ENCODE results near the gene CLTCL1. TPM values are rescaled to one million over a fixed set of nuclear protein-coding genes. Genes with fewer than 3 reads are reported as not detected.

Gene CLTCL1
- total RNA-seq, 1 experiment from 2014 or later = 11.9 TPM

DNA sequence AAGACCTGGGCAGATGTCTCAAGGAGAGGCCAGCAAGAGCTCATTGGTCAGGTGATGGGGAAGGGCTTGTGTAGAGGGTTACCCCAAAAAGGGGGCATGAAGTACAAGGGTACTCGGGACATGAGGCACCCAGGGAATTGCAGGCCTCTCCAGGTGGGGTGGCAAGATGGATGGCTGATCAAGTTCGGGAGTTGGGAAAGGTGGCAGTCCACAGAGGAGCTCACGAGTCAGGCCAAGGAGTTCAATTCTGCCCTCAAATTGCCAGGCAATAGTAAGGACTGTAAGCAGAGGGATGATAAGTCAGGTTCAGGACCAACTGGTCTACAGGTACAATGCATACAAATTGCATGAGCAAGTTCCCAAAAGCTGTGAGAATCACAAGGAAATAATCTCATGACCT lies 70.7 kb downstream of the CLTCL1 start:
- no peak overlapping the region for H3K4me3 ChIP-seq (ENCODE audit: low read depth in 2 of 2, low read length in 2 of 2)
- no TSS peak for BruUV-seq (replicated peaks)
- ChIA-PET CTCF (no interaction called here), POLR2A (no interaction called here)
- TF ChIP-seq, protein P1, sequence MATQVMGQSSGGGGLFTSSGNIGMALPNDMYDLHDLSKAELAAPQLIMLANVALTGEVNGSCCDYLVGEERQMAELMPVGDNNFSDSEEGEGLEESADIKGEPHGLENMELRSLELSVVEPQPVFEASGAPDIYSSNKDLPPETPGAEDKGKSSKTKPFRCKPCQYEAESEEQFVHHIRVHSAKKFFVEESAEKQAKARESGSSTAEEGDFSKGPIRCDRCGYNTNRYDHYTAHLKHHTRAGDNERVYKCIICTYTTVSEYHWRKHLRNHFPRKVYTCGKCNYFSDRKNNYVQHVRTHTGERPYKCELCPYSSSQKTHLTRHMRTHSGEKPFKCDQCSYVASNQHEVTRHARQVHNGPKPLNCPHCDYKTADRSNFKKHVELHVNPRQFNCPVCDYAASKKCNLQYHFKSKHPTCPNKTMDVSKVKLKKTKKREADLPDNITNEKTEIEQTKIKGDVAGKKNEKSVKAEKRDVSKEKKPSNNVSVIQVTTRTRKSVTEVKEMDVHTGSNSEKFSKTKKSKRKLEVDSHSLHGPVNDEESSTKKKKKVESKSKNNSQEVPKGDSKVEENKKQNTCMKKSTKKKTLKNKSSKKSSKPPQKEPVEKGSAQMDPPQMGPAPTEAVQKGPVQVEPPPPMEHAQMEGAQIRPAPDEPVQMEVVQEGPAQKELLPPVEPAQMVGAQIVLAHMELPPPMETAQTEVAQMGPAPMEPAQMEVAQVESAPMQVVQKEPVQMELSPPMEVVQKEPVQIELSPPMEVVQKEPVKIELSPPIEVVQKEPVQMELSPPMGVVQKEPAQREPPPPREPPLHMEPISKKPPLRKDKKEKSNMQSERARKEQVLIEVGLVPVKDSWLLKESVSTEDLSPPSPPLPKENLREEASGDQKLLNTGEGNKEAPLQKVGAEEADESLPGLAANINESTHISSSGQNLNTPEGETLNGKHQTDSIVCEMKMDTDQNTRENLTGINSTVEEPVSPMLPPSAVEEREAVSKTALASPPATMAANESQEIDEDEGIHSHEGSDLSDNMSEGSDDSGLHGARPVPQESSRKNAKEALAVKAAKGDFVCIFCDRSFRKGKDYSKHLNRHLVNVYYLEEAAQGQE (IDR thresholded peaks at IDR 0.05; ENCODE audit: insufficient read depth in 1 of 2, low read depth in 2 of 2, low read length in 1 of 2) = no peak
- TF ChIP-seq POLR2AphosphoS5 (IDR thresholded peaks at IDR 0.05; ENCODE audit: low read depth, low read length) (no peak), SIN3A (IDR thresholded peaks at IDR 0.05; ENCODE audit: borderline replicate concordance, insufficient read depth, low read depth, low read length) (no peak), TCF7L2 (IDR thresholded peaks at IDR 0.05; ENCODE audit: low read depth, low read length) (no peak)
- TF ChIP-seq, protein P2, sequence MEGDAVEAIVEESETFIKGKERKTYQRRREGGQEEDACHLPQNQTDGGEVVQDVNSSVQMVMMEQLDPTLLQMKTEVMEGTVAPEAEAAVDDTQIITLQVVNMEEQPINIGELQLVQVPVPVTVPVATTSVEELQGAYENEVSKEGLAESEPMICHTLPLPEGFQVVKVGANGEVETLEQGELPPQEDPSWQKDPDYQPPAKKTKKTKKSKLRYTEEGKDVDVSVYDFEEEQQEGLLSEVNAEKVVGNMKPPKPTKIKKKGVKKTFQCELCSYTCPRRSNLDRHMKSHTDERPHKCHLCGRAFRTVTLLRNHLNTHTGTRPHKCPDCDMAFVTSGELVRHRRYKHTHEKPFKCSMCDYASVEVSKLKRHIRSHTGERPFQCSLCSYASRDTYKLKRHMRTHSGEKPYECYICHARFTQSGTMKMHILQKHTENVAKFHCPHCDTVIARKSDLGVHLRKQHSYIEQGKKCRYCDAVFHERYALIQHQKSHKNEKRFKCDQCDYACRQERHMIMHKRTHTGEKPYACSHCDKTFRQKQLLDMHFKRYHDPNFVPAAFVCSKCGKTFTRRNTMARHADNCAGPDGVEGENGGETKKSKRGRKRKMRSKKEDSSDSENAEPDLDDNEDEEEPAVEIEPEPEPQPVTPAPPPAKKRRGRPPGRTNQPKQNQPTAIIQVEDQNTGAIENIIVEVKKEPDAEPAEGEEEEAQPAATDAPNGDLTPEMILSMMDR (IDR thresholded peaks at IDR 0.05) = no peak
- in situ Hi-C loops (cut with HindIII; ENCODE audit: low pct_unique_long_range_greater_than_20kb, low sequenced_read_pairs) (no loop called here), intact Hi-C loops (cut with micrococcal nuclease; ENCODE audit: unreplicated experiment) (loop anchor here (10.0 kb wide), 1 partner anchor 64 kb away; no protein-coding TSS in a partner anchor)
- DNase-seq (ENCODE audit: low read depth, low spot score) (no peak), ATAC-seq (no peak)
- H3K27me3 ChIP-seq (ENCODE audit: control insufficient read depth, insufficient read depth, low read length) = no peaks in the 10 kb centered on the region
- H3K9me3 ChIP-seq (ENCODE audit: control insufficient read depth, insufficient read depth, low read depth, low read length) = no peaks in the 10 kb centered on the region
- no peaks in the 10 kb centered on the region for H3K36me3 ChIP-seq (ENCODE audit: control insufficient read depth, insufficient read depth, low read length)
- no peaks in the 10 kb centered on the region for H3K4me1 ChIP-seq (ENCODE audit: control insufficient read depth, insufficient read depth, low read length)
- H3K27ac ChIP-seq (ENCODE audit: low read length) = no peak overlapping the region

DNA sequence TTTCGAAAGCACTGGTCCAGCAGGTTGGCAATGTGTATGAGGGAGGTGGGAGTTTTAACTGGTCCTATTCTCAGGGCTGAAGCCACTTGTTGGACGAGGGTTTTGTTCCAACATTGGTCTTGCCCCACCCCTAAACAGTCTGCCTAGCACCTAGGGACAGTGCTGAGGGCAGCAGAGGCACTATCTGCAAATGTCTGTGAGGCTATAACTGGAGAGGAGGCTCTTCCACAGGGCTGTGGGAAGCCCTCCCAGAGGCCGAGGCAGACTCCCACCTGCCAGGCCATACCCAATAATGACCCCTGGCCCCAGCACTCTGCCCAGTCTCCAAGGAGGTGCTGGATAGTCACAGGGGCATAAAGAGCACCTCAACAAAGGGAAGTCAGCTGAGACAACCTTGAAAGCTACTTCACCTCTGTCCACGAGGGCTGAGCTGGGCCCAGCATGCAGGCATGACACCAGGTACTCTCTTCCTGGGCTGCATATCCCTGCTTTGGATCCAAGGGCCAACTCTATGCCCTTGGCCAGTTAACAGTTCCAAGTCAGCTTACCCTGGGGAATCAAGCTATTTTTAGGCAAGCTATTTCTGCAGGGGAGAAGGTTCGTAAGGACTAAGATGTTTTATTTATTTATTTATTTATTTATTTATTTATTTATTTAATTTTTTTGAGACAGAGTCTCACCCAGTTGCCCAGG lies 72.8 kb downstream of the CLTCL1 start:
- H3K4me1 ChIP-seq (ENCODE audit: control insufficient read depth, insufficient read depth, low read length) = no peaks in the 10 kb centered on the region
- BruUV-seq (replicated peaks) = no TSS peak
- H3K27ac ChIP-seq (ENCODE audit: low read length) = no peak overlapping the region
- no peak overlapping the region for H3K4me3 ChIP-seq (ENCODE audit: low read depth in 2 of 2, low read length in 2 of 2)
- DNase-seq (ENCODE audit: low read depth, low spot score) (no peak), ATAC-seq (no peak)
- POLR2A ChIA-PET = no interaction called here
- TF ChIP-seq, protein P1 (IDR thresholded peaks at IDR 0.05; ENCODE audit: insufficient read depth in 1 of 2, low read depth in 2 of 2, low read length in 1 of 2) = no peak
- TF ChIP-seq POLR2AphosphoS5 (IDR thresholded peaks at IDR 0.05; ENCODE audit: low read depth, low read length) = no peak
- TF ChIP-seq, protein P2 (IDR thresholded peaks at IDR 0.05) = no peak
- TF ChIP-seq SIN3A (IDR thresholded peaks at IDR 0.05; ENCODE audit: borderline replicate concordance, insufficient read depth, low read depth, low read length) = no peak
- intact Hi-C loops (cut with micrococcal nuclease; ENCODE audit: unreplicated experiment) = no loop called here
- in situ Hi-C loops (cut with HindIII; ENCODE audit: low pct_unique_long_range_greater_than_20kb, low sequenced_read_pairs) = no loop called here
- no peaks in the 10 kb centered on the region for H3K27me3 ChIP-seq (ENCODE audit: control insufficient read depth, insufficient read depth, low read length)
- H3K36me3 ChIP-seq (ENCODE audit: control insufficient read depth, insufficient read depth, low read length) = no peaks in the 10 kb centered on the region
- CTCF ChIA-PET = no interaction called here
- no peaks in the 10 kb centered on the region for H3K9me3 ChIP-seq (ENCODE audit: control insufficient read depth, insufficient read depth, low read depth, low read length)
